ENCODE data around the gene PAPOLA. TPM values are rescaled to one million over a fixed set of nuclear protein-coding genes. Genes with fewer than 3 reads are reported as not detected.

The PAPOLA gene
- total RNA-seq, 2 experiments from 2014 or later = 156 to 189 TPM

GRCh38 chr14:96578619-96579018 is 76.4 kb downstream of the PAPOLA start:
- Mint-ChIP-seq H3K4me1 (peaks cover 13% of the 10 kb centered on the region), H3K9me3 (ENCODE audit: low read depth) (no peaks in the 10 kb centered on the region), H3K27me3 (no peaks in the 10 kb centered on the region), H3K36me3 (peaks cover 3% of the 10 kb centered on the region), H3K4me3 (no peak overlapping the region), H3K27ac (no peak overlapping the region)
- ATAC-seq (no peak), DNase-seq (no peak)
- CTCF ChIA-PET = no interaction called here

GRCh38 chr14:96579358-96579757 is 77.2 kb downstream of the PAPOLA start:
- no peak for ATAC-seq
- CTCF ChIA-PET = no interaction called here
- DNase-seq = no peak
- H3K4me3 Mint-ChIP-seq = no peak overlapping the region
- H3K27me3 Mint-ChIP-seq = peaks cover 1% of the 10 kb centered on the region
- no peaks in the 10 kb centered on the region for H3K36me3 Mint-ChIP-seq
- H3K9me3 Mint-ChIP-seq (ENCODE audit: low read depth) = no peaks in the 10 kb centered on the region
- peaks cover 15% of the 10 kb centered on the region for H3K4me1 Mint-ChIP-seq
- no peak overlapping the region for H3K27ac Mint-ChIP-seq

DNA sequence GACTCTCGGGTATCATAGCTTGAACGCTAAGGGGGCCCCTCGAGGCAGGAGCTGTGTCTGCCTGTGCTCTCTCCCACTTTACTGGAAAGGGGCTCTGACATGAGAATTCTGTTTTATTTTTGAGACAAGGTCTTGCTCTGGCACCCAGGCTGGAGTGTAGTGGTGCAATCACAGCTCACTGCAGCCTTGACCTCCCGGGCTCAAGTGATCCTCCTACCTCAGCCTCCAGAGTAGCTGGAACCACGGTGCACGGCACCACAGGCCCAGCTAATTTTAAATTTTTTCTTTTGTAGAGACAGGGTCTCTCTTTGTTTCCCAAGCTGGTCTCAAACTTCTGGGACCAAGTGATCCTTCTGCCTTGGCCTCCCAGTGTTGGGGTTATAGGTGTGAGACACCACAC is 77.7 kb downstream of the PAPOLA start:
- Mint-ChIP-seq H3K9me3 (ENCODE audit: low read depth) (no peaks in the 10 kb centered on the region), H3K4me1 (peaks cover 15% of the 10 kb centered on the region), H3K36me3 (no peaks in the 10 kb centered on the region), H3K4me3 (no peak overlapping the region), H3K27ac (no peak overlapping the region), H3K27me3 (peaks cover 4% of the 10 kb centered on the region)
- DNase-seq (no peak), ATAC-seq (no peak)
- CTCF ChIA-PET = no interaction called here

GRCh38 chr14:96580566-96580965 is 78.4 kb downstream of the PAPOLA start:
- Mint-ChIP-seq H3K4me1 (peaks cover 15% of the 10 kb centered on the region), H3K4me3 (no peak overlapping the region), H3K9me3 (ENCODE audit: low read depth) (no peaks in the 10 kb centered on the region), H3K27ac (no peak overlapping the region), H3K27me3 (peaks cover 12% of the 10 kb centered on the region), H3K36me3 (no peaks in the 10 kb centered on the region)
- ATAC-seq (no peak), DNase-seq (no peak)
- CTCF ChIA-PET = no interaction called here

DNA sequence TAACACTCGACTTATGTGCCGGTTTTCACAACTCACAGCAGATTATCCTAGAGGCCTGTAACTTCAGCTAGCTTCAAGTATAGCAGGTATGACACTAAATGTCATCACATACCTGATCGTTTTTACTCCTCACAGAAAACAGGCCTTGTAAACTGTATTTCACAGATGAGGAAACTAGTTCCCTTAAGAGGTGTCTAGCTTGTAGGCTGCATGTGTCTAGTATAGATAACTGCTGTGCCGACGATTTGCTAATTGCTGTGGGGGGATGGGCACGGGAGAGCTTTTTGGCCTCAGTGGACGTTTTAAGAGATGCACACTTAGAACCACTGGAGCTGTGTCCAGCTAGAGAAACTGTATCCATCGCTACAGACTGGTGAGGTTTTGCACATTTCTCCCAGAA is 78.8 kb downstream of the PAPOLA start:
- CTCF ChIA-PET = interaction anchor here (0.9 to 1.6 kb wide), 2 partner anchors 10 to 13 kb away, joined by 3 to 5 read pairs; no protein-coding TSS in a partner anchor
- Mint-ChIP-seq H3K4me3 (no peak overlapping the region), H3K27me3 (peaks cover 16% of the 10 kb centered on the region), H3K36me3 (no peaks in the 10 kb centered on the region), H3K27ac (no peak overlapping the region), H3K9me3 (ENCODE audit: low read depth) (no peaks in the 10 kb centered on the region), H3K4me1 (peaks cover 14% of the 10 kb centered on the region)
- DNase-seq (no peak), ATAC-seq (no peak)

DNA sequence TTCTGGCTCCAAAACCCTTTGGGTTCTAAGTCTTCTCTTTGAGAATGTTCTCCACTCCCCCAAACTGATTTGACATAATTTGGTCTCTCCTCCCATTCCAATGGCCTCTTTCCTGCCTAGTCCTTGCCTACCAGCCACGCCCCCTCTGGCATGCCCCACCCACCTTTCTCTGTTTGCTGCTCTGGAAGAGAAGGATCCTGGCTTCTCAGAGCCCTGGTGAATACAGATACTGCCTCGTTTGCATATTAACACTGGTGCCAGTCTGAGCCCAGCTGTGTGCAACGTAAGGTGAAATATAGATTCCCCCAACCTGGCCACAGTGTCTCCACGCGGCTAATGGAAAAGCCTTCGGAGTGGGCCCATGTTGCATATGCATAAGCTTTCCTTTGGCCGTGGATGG is 79.7 kb downstream of the PAPOLA start:
- no peaks in the 10 kb centered on the region for H3K36me3 Mint-ChIP-seq
- ATAC-seq = no peak
- no peak overlapping the region for H3K27ac Mint-ChIP-seq
- no peak for DNase-seq
- CTCF ChIA-PET = interaction anchor here (0.9 to 1.6 kb wide), 2 partner anchors 10 to 14 kb away, joined by 3 to 5 read pairs; no protein-coding TSS in a partner anchor
- H3K27me3 Mint-ChIP-seq = peaks cover 17% of the 10 kb centered on the region
- peaks cover 8% of the 10 kb centered on the region for H3K4me1 Mint-ChIP-seq
- no peaks in the 10 kb centered on the region for H3K9me3 Mint-ChIP-seq (ENCODE audit: low read depth)
- H3K4me3 Mint-ChIP-seq = no peak overlapping the region

- Mint-ChIP-seq H3K4me1 (peaks cover 5% of the 10 kb centered on the region), H3K27ac (no peak overlapping the region), H3K4me3 (no peak overlapping the region), H3K36me3 (no peaks in the 10 kb centered on the region), H3K9me3 (ENCODE audit: low read depth) (no peaks in the 10 kb centered on the region), H3K27me3 (peaks cover 17% of the 10 kb centered on the region)
- DNase-seq (no peak), ATAC-seq (no peak)
- CTCF ChIA-PET = interaction anchor here (1.5 to 1.6 kb wide), 2 partner anchors 11 to 15 kb away, joined by 3 to 5 read pairs; no protein-coding TSS in a partner anchor
These were observed 80.3 kb downstream of the PAPOLA start for GRCh38 chr14:96582411-96582961.

GRCh38 chr14:96582995-96583394 is 80.8 kb downstream of the PAPOLA start:
- Mint-ChIP-seq H3K4me3 (no peak overlapping the region), H3K36me3 (no peaks in the 10 kb centered on the region), H3K9me3 (ENCODE audit: low read depth) (no peaks in the 10 kb centered on the region), H3K27ac (no peak overlapping the region), H3K27me3 (peaks cover 20% of the 10 kb centered on the region), H3K4me1 (peaks cover 5% of the 10 kb centered on the region)
- CTCF ChIA-PET = interaction anchor here (1.1 to 1.8 kb wide), 3 partner anchors 10 to 270 kb away, joined by 3 to 4 read pairs (median 3); no protein-coding TSS in a partner anchor
- no peak for DNase-seq
- ATAC-seq = no peak

- no peak overlapping the region for H3K27ac Mint-ChIP-seq
- no peaks in the 10 kb centered on the region for H3K36me3 Mint-ChIP-seq
- no peak overlapping the region for H3K4me3 Mint-ChIP-seq
- CTCF ChIA-PET = interaction anchor here (0.8 to 1.8 kb wide), 5 partner anchors 9 to 270 kb away, joined by 3 to 11 read pairs (median 3); no protein-coding TSS in a partner anchor
- no peak for DNase-seq
- no peak for ATAC-seq
- peaks cover 20% of the 10 kb centered on the region for H3K27me3 Mint-ChIP-seq
- peaks cover 5% of the 10 kb centered on the region for H3K4me1 Mint-ChIP-seq
- H3K9me3 Mint-ChIP-seq (ENCODE audit: low read depth) = no peaks in the 10 kb centered on the region
These were observed 81.4 kb downstream of the PAPOLA start for GRCh38 chr14:96583569-96584041.

DNA sequence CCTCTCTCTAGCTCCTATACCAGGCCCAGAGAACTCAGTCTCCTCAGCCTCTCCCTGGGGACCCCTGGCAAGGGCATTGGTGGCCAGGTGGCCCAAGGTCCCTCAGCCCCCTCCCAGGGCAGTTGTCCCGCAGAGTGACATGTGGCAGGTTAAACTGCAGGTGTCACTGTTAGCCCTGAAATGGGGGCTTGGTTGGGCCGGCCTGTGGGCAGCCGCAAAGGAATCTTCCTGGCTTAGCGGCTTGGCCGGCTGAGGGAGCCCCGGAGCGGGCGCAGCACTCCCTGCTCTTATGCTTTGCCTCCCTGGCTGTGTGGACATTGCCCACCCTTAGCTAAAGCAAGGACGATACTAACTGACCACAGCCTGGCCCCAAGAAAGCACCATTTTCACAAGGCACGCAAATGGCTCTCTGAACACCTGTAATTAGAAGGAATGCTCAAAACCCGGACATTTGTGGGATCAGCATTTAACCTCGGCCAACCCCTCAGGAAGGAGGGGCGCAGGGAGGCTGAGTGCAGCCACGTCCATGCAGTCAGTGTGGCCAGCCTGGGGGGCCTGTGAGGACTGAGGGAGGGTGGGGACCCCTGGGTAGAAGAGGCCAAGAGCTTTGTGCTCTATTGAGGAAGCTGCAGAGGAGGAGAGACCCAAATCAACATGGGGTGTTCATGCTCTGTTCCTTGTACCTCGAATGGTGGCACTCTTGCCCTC is 82.2 kb downstream of the PAPOLA start:
- ATAC-seq (peak; percentile 79), DNase-seq (peak; percentile 59)
- H3K36me3 Mint-ChIP-seq = no peaks in the 10 kb centered on the region
- no peak overlapping the region for H3K4me3 Mint-ChIP-seq
- H3K9me3 Mint-ChIP-seq (ENCODE audit: low read depth) = no peaks in the 10 kb centered on the region
- peaks cover 8% of the 10 kb centered on the region for H3K4me1 Mint-ChIP-seq
- CTCF ChIA-PET = interaction anchor here (0.8 to 1.8 kb wide), 5 partner anchors 9 to 269 kb away, joined by 3 to 11 read pairs (median 3); no protein-coding TSS in a partner anchor
- H3K27ac Mint-ChIP-seq = no peak overlapping the region
- H3K27me3 Mint-ChIP-seq = peaks cover 20% of the 10 kb centered on the region

DNA sequence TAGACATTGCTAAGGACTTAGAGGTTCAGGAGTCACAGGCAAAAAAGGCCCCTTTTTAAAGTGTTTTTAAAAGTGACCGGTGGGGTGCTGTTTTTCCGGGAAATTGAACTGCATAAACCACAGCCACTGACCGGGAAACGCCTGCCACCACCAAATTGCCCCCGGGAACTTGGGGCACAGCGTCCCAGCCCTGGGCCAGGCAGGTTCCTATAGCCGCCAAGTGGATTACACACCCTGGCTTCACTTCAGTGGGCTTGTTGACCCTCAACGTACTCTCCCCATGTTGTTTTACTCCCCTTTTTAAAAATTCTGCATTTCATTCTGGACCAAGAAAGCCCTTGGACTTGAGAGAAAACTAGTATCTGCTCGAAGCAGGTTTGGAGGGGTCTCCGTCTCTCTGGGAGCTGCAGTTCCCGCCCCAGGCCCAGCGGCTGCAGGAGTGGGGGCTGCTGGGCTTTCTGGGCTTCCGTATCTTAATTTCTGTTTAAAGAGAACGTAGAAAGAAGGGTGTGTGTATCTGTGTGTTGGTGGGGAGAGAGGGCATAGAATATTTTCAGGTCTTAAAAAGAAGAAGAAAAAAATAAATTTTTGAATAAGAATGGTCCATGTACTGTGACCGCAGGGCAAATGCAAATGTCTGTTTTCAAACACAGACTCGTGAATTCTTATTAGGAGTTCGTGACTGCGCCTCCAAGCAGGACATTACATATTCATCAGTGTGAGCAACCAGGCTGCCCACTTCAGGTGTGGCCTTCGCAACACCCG is 82.9 kb downstream of the PAPOLA start:
- no peak overlapping the region for H3K27ac Mint-ChIP-seq
- CTCF ChIA-PET = interaction anchor here (1.8 kb wide), 1 partner anchor 155 kb away, joined by 11 read pairs; no protein-coding TSS in a partner anchor
- H3K9me3 Mint-ChIP-seq (ENCODE audit: low read depth) = no peaks in the 10 kb centered on the region
- DNase-seq (no peak), ATAC-seq (no peak)
- H3K4me1 Mint-ChIP-seq = peaks cover 8% of the 10 kb centered on the region
- H3K4me3 Mint-ChIP-seq = no peak overlapping the region
- peaks cover 22% of the 10 kb centered on the region for H3K27me3 Mint-ChIP-seq
- no peaks in the 10 kb centered on the region for H3K36me3 Mint-ChIP-seq

GRCh38 chr14:96585672-96586013 is 83.5 kb downstream of the PAPOLA start:
- Mint-ChIP-seq H3K27ac (no peak overlapping the region), H3K4me1 (peaks cover 6% of the 10 kb centered on the region), H3K27me3 (peaks cover 26% of the 10 kb centered on the region), H3K4me3 (no peak overlapping the region), H3K9me3 (ENCODE audit: low read depth) (no peaks in the 10 kb centered on the region), H3K36me3 (no peaks in the 10 kb centered on the region)
- no peak for ATAC-seq
- CTCF ChIA-PET = no interaction called here
- no peak for DNase-seq

GRCh38 chr14:96586056-96586455 is 83.9 kb downstream of the PAPOLA start:
- Mint-ChIP-seq H3K36me3 (no peaks in the 10 kb centered on the region), H3K4me3 (no peak overlapping the region), H3K27ac (no peak overlapping the region), H3K27me3 (peaks cover 26% of the 10 kb centered on the region), H3K9me3 (ENCODE audit: low read depth) (no peaks in the 10 kb centered on the region), H3K4me1 (peaks cover 5% of the 10 kb centered on the region)
- ATAC-seq = no peak
- CTCF ChIA-PET = interaction anchor here (2.8 kb wide), 1 partner anchor 154 kb away, joined by 9 read pairs; no protein-coding TSS in a partner anchor
- no peak for DNase-seq

All from activated CD8-positive, alpha-beta memory T cell treated with anti-CD3 and anti-CD28 coated beads, Interleukin-2, amount 10 ng/mL, durations not matched to agents 7 days and 5 days (primary cell).